ENCODE data around the gene HES2. TPM values are rescaled to one million over a fixed set of nuclear protein-coding genes. Genes with fewer than 3 reads are reported as not detected.
A peak's percentile ranks its signal among the peaks of the same experiment; 100 is the strongest.
"Not testable (repeated sequence)": the region's sequence is repeated elsewhere in the genome, so short reads cannot be mapped to it uniquely, and the experiment has no call there.

Gene HES2
- total RNA-seq, 2 experiments from 2014 or later, result 0.52 TPM; not detected in 1

DNA sequence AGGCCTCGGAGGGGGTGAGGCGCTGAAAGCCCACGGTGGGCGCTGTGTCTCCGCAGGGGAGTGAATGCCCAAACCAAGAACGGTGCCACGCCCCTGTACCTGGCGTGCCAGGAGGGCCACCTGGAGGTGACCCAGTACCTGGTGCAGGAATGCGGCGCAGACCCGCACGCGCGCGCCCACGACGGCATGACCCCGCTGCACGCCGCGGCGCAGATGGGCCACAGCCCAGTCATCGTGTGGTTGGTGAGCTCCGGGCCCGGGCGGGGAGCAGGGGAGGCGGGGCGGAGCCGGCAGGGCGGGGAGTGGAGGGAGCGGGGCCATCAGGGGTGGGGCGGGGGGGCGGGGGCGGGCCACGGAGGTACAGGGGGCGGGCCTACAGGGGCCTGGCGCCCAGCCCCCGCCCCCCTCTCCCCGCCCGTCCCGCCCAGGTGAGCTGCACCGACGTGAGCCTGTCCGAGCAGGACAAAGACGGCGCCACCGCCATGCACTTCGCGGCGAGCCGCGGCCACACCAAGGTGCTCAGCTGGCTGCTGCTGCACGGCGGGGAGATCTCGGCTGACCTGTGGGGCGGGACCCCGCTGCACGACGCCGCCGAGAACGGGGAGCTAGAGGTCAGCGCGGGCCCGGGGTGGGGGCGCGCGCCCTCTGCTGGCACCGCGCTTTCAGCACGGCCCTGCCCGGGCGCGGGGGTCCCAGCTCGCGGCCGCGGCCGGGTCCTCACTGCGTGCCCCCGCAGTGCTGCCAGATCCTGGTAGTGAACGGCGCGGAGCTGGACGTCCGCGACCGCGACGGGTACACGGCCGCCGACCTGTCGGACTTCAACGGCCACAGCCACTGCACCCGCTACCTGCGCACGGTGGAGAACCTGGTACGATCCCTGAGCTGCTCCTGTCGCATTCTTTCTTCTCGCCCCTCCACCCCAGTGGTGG, 20.7 kb upstream of the HES2 start:
- Mint-ChIP-seq H3K36me3 (no peaks in the 10 kb centered on the region), H3K27ac (no peak overlapping the region), H3K27me3 (peaks cover 33% of the 10 kb centered on the region), H3K4me3 (no peak overlapping the region), H3K4me1 (peaks cover 3% of the 10 kb centered on the region), H3K9me3 (ENCODE audit: low read depth) (no peaks in the 10 kb centered on the region)
- CTCF ChIA-PET, result interaction anchor here (0.7 to 8.9 kb wide), 21 partner anchors 8 to 206 kb away, joined by 3 to 102 read pairs (median 4); partner anchors contain the start of genes HES2, ICMT and PLEKHG5
- DNase-seq (peak; percentile 81), ATAC-seq (peak; percentile 86)

DNA sequence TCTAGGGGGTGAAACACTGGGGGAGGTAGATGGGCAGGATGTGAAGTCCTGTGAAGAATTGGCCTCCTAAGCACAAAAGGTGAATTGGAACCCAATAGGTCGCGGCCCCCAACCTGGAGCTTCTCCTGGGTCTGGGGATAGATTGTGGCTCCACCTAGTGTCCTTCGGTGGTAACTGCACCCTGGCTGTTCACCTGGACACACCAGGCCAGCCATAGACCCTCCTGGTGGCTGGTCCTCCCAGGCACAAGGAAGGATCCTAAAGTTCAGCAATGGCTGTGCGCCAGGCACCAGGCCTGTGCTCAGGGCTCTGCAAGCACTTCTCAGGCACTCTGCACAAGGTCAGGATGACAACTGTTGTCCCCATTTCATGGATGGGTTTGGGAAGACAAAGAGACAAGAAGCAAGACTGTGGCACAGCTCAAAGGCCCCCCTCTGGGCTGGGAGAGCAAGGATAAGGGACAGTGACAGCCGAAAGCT, 18.4 kb upstream of the HES2 start:
- H3K27me3 Mint-ChIP-seq, result peaks cover 34% of the 10 kb centered on the region

DNA sequence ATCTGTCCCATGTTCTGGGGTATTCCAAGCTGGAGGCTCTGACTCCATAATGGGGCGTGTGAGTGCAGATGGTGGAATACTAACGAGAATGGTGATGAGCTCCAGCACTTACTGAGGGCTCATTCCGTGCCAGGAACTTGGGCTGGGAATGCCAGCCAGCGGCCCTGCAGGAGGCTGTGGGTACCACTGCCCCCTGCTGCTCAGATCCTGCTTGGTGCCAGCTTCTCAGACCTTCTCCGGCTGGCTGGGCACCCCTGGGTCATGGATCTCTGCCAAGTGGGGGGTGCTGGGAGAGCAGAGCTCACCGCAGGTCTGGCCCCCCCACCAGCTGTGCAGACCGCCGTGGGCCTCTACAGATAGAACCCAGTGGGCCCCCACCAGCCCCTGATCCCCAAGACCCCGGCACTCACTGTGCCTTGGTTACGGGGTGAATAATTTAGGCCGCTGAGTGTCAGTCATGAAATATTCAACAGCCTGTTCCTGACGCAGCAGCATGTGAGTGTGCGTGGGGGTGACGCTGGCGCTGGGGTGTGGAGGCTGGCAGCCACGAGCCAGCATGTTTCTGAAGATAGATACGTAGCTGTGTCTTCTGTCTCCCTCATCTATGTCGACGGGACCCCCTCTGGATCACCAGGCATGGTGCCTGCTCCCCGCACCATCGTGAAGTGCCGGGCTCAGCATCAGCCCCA, 17.4 kb upstream of the HES2 start:
- not testable (repeated sequence) for H3K4me1 Mint-ChIP-seq; DNase-seq; H3K27ac Mint-ChIP-seq; H3K4me3 Mint-ChIP-seq; ATAC-seq; H3K36me3 Mint-ChIP-seq; H3K9me3 Mint-ChIP-seq (ENCODE audit: low read depth)
- H3K27me3 Mint-ChIP-seq, result peaks cover 33% of the 10 kb centered on the region
- CTCF ChIA-PET, result interaction anchor here (0.5 to 8.9 kb wide), 35 partner anchors 11 to 752 kb away, joined by 3 to 102 read pairs (median 5); partner anchors contain the start of genes ESPN, HES2, PLEKHG5 and TNFRSF25

More for the DNA sequence above, 18.4 kb upstream of the HES2 start:
- DNase-seq (peak; percentile 83), ATAC-seq (peak; percentile 62)
- H3K27ac Mint-ChIP-seq, result no peak overlapping the region
- H3K4me3 Mint-ChIP-seq, result no peak overlapping the region
- CTCF ChIA-PET, result interaction anchor here (0.5 to 8.9 kb wide), 41 partner anchors 10 to 753 kb away, joined by 3 to 102 read pairs (median 4); partner anchors contain the start of genes ESPN, HES2, PLEKHG5 and RPL22
- no peaks in the 10 kb centered on the region for H3K36me3 Mint-ChIP-seq
- peaks cover 3% of the 10 kb centered on the region for H3K4me1 Mint-ChIP-seq
- H3K9me3 Mint-ChIP-seq (ENCODE audit: low read depth), result no peaks in the 10 kb centered on the region

DNA sequence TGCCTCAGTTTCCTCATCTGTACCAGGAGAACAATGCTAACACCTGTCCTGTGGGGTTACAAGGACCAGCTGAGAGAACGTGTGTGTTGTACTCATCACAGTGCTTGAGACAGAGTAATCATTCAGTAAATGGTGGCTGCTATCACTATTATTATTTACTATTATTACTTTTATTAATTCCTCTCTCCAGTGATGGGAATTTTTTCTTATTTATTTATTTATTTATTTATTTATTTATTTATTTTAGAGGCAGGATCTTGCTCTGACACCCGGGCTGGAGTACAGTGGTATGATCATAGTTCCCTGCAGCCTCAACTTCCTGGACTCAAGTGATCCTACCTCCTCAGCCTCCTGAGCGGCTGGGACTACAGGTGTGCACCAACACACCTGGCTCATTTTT, 16.6 kb upstream of the HES2 start:
- H3K4me1 Mint-ChIP-seq; H3K36me3 Mint-ChIP-seq; H3K27ac Mint-ChIP-seq; ATAC-seq; H3K9me3 Mint-ChIP-seq (ENCODE audit: low read depth); H3K4me3 Mint-ChIP-seq; DNase-seq: not testable (repeated sequence)
- H3K27me3 Mint-ChIP-seq, result peaks cover 28% of the 10 kb centered on the region
- CTCF ChIA-PET, result interaction anchor here (0.5 to 8.9 kb wide), 6 partner anchors 14 to 189 kb away, joined by 4 to 102 read pairs (median 26); partner anchors contain the start of gene HES2

DNA sequence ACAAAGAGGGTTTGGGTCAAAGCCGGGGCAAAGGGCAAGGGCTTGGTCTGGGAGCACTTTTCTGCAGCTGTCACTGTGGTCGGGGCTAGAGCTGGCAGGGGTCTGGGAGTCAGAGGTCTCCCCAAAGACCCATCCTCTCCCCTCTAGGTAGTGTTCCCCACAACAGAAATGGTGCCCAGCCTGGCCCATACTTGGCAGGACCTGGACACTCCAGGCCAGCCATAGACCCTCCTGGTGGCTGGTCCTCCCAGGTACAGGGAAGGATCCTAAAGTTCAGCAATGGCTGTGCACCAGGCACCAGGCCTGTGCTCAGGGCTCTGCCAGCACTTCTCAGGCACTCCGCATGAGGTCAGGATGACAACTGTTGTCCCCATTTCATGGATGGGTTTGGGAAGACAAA, 15.8 kb upstream of the HES2 start:
- peaks cover 26% of the 10 kb centered on the region for H3K27me3 Mint-ChIP-seq

DNA sequence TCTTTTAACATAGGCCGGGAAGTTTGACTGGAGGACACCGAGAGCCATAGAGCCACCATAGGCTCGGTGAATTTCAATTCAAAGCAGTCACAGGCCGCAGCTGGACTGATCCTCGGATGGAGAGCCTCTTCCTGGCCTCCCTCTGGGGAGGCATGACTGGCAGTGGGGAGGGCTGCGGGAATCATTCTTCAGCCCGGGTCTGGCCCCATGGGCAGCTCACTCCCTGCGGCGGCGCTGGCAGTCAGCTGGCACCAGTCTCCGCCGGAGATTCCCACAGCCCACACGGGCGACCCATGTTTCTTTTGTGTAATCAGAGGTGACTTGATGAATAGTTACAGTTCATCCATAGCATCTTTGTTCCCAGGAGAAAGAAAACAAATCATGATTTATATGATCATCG, 15.4 kb upstream of the HES2 start:
- Mint-ChIP-seq H3K27me3 (peaks cover 30% of the 10 kb centered on the region), H3K36me3 (no peaks in the 10 kb centered on the region), H3K9me3 (ENCODE audit: low read depth) (no peaks in the 10 kb centered on the region), H3K4me3 (no peak overlapping the region), H3K27ac (no peak overlapping the region), H3K4me1 (no peaks in the 10 kb centered on the region)
- ATAC-seq (no peak), DNase-seq (no peak)
- CTCF ChIA-PET, result interaction anchor here (0.5 to 8.9 kb wide), 3 partner anchors 8 to 88 kb away, joined by 3 to 102 read pairs (median 3); partner anchors contain the start of gene HES2

More for the DNA sequence above, 15.8 kb upstream of the HES2 start:
- no peak for ATAC-seq
- Mint-ChIP-seq H3K9me3 (ENCODE audit: low read depth) (no peaks in the 10 kb centered on the region), H3K36me3 (no peaks in the 10 kb centered on the region), H3K4me3 (no peak overlapping the region), H3K4me1 (no peaks in the 10 kb centered on the region), H3K27ac (no peak overlapping the region)
- no peak for DNase-seq
- CTCF ChIA-PET, result interaction anchor here (0.5 to 8.9 kb wide), 3 partner anchors 9 to 88 kb away, joined by 3 to 102 read pairs (median 3); partner anchors contain the start of gene HES2

DNA sequence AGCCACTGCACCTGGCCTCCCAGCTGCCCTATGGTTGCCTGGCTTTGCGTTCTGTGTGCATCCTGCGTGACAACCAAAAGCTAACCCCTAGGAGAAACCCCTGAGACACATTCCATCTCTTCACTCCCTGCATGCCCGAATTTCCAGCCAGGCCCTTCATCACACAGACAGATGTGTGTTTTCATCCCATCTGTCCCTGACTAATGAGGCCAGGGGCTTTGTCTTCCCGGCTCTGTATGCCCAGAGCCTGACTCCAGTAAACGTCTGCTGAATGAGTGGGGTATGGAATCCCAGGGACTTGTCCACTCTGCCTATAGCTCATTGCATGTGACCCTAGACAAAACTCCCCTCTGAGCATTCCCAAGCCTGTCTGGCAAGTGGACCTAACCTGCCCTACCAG, 14.5 kb upstream of the HES2 start:
- Mint-ChIP-seq H3K4me3 (no peak overlapping the region), H3K27ac (no peak overlapping the region), H3K9me3 (ENCODE audit: low read depth) (no peaks in the 10 kb centered on the region), H3K4me1 (no peaks in the 10 kb centered on the region), H3K27me3 (peaks cover 29% of the 10 kb centered on the region), H3K36me3 (no peaks in the 10 kb centered on the region)
- no peak for ATAC-seq
- no peak for DNase-seq
- CTCF ChIA-PET, result interaction anchor here (0.6 to 3.6 kb wide), 2 partner anchors 11 to 19 kb away, joined by 3 to 17 read pairs; no protein-coding TSS in a partner anchor

DNA sequence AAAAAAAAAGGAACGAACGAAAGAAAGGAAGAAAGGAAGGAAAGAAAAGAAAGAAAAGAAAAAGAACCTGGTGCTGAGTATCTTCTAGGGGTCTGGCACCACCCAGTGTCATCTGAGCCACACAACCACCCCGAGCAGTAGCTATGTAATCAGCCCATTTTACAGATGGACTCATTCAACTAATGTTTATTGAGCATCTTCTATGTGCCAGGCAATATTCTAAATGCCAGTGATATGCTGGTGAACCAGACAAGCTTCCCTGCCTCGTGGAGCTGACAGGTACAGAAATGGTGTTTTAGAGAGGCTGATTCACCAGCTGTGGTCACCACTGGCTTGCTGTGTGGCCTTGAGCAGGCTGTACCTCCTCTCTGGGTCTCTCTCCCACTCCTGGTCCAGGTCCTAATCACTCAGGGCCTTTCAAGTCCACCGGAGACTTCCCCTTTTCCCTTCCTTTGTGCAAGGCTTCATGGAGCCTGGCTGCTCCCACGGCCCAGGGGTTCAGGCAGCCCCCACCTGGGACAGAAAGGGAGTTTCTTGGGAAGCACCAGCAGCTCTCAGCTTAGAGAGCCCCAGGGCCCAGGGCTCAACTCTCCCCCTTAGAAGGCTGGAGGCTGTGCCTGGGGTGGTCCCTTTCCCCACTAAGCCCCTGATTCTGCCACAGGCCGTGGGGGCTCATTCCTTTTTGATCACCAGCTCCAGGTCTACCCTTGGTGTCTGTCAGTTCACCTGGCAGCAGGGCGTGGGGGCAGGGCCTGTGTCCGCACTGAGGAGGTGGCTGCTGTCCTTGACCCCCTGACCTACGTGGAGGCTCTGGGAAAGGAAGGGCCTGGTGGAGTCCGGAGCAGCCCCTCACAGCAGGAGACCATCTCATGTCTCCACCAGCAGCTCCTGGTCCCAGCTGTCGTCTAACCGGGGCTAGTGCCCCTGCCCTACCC, 12.2 kb upstream of the HES2 start:
- H3K36me3 Mint-ChIP-seq; ATAC-seq; DNase-seq; H3K9me3 Mint-ChIP-seq (ENCODE audit: low read depth); H3K4me1 Mint-ChIP-seq; H3K27ac Mint-ChIP-seq; H3K4me3 Mint-ChIP-seq: not testable (repeated sequence)
- CTCF ChIA-PET, result interaction anchor here (0.7 to 3.6 kb wide), 5 partner anchors 8 to 209 kb away, joined by 3 to 17 read pairs (median 3); no protein-coding TSS in a partner anchor
- peaks cover 24% of the 10 kb centered on the region for H3K27me3 Mint-ChIP-seq

DNA sequence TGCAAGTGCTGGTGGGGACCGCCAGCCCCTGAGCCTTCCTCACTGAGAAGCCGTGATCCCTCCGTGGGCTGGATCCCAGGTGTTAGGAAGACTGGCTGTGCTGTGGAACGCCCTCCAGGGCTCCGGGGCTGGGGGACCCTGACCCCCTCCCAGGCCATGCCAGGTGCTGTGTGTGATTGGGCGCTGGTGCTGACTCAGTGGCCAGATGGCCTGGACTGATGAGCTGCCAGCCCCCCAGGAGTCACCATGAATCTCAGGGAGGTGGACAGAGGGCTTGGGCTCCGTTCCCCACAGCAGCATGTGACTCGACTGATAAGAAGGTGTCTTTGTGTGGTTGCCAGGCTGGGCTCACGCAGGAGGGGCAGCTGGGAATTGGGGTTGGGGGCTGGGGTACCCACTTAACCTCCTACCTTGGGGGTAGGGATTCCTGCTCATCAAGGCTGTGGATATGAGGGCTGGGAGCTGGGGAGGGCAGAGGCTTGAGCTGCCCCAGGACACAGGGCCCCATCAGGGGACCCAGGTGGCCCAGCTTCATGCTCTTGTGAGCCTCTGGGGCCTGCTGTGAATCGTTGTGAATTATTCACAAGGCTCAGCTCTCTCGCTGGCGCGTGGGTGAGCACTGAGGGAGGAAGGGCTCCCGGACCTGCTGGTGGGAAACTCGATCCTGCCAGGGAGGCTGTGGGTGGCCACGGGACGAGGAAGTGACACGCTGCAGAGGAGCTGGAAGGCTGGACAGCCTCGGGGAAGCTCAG, 10.1 kb upstream of the HES2 start:
- DNase-seq; H3K4me3 Mint-ChIP-seq; ATAC-seq; H3K4me1 Mint-ChIP-seq; H3K36me3 Mint-ChIP-seq; H3K27ac Mint-ChIP-seq; H3K9me3 Mint-ChIP-seq (ENCODE audit: low read depth): not testable (repeated sequence)
- H3K27me3 Mint-ChIP-seq, result peaks cover 40% of the 10 kb centered on the region
- CTCF ChIA-PET, result interaction anchor here (0.9 to 1.4 kb wide), 5 partner anchors 11 to 82 kb away, joined by 3 read pairs; no protein-coding TSS in a partner anchor

DNA sequence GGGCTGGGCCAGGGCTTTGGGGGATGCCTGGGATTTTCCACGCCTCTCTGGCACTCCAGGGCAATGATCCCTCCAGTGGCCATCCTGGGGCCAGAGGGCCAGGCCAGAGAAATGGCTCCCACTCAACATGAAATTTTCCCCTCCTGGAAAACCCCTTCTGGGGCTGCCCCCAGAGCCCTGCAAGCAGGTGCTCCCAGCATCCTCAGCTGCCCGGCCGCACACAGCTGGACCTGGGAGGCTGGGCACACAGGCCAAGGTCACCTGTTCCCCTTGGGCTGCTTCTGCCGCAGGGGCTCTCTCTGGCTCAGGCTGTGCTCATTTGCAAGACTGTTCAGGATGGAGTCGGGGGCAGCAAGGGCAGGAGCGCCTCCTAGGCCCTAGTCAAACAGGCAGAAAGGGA, 8.7 kb upstream of the HES2 start:
- H3K36me3 Mint-ChIP-seq; ATAC-seq; H3K4me1 Mint-ChIP-seq; H3K27ac Mint-ChIP-seq; H3K4me3 Mint-ChIP-seq; DNase-seq; H3K9me3 Mint-ChIP-seq (ENCODE audit: low read depth); CTCF ChIA-PET: not testable (repeated sequence)
- peaks cover 46% of the 10 kb centered on the region for H3K27me3 Mint-ChIP-seq

DNA sequence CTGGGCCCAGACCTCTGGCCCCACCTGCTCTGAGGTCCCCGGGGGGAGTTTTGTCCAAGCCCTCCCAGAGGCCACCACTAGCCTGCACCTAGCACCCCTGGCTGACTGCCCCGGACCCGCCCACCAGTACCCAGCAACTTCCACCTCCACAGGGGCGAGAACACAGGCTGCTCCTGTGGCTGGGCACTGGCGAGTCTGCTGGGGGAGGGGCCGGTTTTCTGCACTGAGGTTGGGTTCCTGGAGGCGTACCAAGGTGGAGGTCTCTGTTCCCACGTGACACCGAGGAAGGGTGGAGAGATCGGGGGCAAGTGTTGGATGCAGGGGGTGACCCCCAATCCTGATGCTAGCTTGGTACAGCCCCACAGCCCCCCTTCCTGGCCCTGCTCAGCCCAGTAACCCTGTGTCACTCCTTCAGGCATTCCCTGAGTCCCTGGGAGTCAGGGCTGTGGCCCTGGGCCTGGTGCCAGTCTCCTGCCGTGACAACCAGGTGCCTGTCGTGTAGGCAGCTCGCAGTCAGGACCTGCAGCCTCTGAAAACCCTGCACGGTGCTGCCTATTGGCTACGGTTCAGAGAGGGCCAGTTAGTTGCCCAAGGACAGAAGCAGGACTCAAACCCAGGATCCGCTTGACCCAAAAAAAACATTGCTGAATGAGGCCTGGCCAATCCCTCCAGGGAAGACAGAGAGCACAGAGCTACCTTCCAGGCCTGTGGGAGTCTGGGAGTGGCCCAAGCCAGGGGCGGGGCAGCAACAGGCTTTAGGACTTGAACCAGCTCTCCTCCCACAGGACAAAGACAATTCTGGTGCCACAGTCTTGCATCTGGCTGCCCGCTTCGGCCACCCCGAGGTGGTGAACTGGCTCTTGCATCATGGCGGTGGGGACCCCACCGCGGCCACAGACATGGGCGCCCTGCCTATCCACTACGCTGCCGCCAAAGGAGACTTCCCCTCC, 8.0 kb upstream of the HES2 start:
- Mint-ChIP-seq H3K36me3 (no peaks in the 10 kb centered on the region), H3K9me3 (ENCODE audit: low read depth) (no peaks in the 10 kb centered on the region), H3K4me1 (peaks cover 12% of the 10 kb centered on the region), H3K27me3 (peaks cover 51% of the 10 kb centered on the region), H3K4me3 (no peak overlapping the region), H3K27ac (no peak overlapping the region)
- CTCF ChIA-PET, result interaction anchor here (0.8 kb wide), 1 partner anchor 11 kb away, joined by 3 read pairs; no protein-coding TSS in a partner anchor
- DNase-seq (no peak), ATAC-seq (no peak)
